ENCODE data around the gene INA. TPM values are rescaled to one million over a fixed set of nuclear protein-coding genes. Genes with fewer than 3 reads are reported as not detected.

Gene INA
- total RNA-seq, 1 experiment from 2014 or later, result 0.52 TPM

DNA sequence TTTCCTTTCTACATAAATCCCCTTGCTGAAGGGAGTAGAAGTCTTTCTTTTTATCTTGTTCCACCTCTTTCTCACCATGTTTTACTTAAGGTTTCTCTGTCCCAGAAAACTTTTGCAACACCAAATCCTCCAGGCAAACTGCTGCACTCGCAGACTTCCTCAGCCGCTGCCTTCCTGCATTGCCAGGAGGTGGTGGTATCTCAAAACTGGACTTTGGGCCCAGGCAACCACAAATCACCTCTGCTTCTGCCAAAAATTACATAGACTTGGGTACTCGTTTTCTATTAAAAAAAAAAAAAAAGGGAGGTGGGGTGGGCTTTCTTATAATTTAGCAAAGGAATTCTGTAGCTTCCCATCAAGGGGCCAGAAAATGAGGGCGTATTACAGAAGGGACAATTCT, 14.7 kb downstream of the INA start:
- Histone ChIP-seq H3K36me3 (ENCODE audit: control insufficient read depth, insufficient read depth, low read length) (no peaks in the 10 kb centered on the region), H3K9me3 (no peaks in the 10 kb centered on the region), H3K4me1 (no peaks in the 10 kb centered on the region), H3K27me3 (replicated peaks; ENCODE audit: control insufficient read depth, insufficient read depth, low read length) (no peaks in the 10 kb centered on the region), H3K4me3 (ENCODE audit: low read depth, low read length) (no peak overlapping the region)
- H3K9me3 Mint-ChIP-seq (ENCODE audit: unreplicated experiment), result no peaks in the 10 kb centered on the region
- ChIA-PET POLR2A (no interaction called here), CTCF (interaction anchor here (0.7 kb wide), 1 partner anchor 15 kb away, joined by 6 read pairs; no protein-coding TSS in a partner anchor)
- no peaks in the 10 kb centered on the region for H3K4me1 Mint-ChIP-seq (ENCODE audit: low read depth, unreplicated experiment)
- H3K4me3 Mint-ChIP-seq (ENCODE audit: unreplicated experiment), result no peak overlapping the region
- no peaks in the 10 kb centered on the region for H3K36me3 Mint-ChIP-seq (ENCODE audit: insufficient read depth, unreplicated experiment)
- no TSS peak for BruUV-seq (replicated peaks)
- no peaks in the 10 kb centered on the region for H3K27me3 Mint-ChIP-seq (ENCODE audit: insufficient read depth, unreplicated experiment)
- intact Hi-C loops (cut with micrococcal nuclease; ENCODE audit: unreplicated experiment), result no loop called here
- TF ChIP-seq CTCF (IDR thresholded peaks at IDR 0.05; ENCODE audit: insufficient read depth in 1 of 2, low read depth in 1 of 2, low read length in 1 of 2, severe bottlenecking in 1 of 2, unreplicated experiment in 1 of 2), result no peak
- DNase-seq, result no peak
- no peak overlapping the region for H3K27ac Mint-ChIP-seq (ENCODE audit: unreplicated experiment)

DNA sequence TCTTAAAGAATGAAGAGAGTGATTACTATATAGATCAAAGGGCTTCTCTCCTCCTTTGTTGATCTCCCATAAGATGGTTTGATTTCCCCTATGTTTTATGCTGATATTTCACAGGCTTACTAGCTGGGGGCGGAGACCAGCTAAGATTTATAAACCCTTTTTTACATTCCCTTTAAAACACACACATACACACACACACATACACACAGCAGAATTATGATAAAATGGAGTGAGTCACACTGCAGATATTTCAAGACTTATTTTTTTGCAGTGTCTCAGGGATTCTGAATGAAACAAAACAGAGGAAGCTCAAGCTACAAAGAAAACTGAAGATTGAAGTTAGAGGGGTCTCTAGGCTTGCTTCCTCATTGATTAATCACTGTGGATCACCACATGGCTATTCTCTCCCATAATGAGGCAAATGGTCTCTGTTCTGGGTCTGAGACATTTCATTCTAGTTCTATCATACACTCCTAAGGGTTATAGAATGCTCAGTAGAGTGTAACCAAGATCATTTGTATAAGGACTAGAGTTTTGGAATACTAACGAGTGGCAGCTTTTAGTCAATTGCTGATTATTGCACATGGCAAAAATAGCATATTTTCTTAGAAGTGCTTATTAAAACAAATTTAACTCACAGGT, 18.6 kb downstream of the INA start:
- Mint-ChIP-seq H3K27ac (ENCODE audit: unreplicated experiment) (no peak overlapping the region), H3K27me3 (ENCODE audit: insufficient read depth, unreplicated experiment) (no peaks in the 10 kb centered on the region), H3K4me3 (ENCODE audit: unreplicated experiment) (no peak overlapping the region), H3K36me3 (ENCODE audit: insufficient read depth, unreplicated experiment) (no peaks in the 10 kb centered on the region), H3K4me1 (ENCODE audit: low read depth, unreplicated experiment) (no peaks in the 10 kb centered on the region), H3K9me3 (ENCODE audit: unreplicated experiment) (no peaks in the 10 kb centered on the region)
- DNase-seq, result no peak
- no peaks in the 10 kb centered on the region for H3K27me3 ChIP-seq (replicated peaks; ENCODE audit: control insufficient read depth, insufficient read depth, low read length)
- intact Hi-C loops (cut with micrococcal nuclease; ENCODE audit: unreplicated experiment), result no loop called here
- no peak overlapping the region for H3K4me3 ChIP-seq (ENCODE audit: low read depth, low read length)
- H3K36me3 ChIP-seq (ENCODE audit: control insufficient read depth, insufficient read depth, low read length), result no peaks in the 10 kb centered on the region
- BruUV-seq (replicated peaks), result no TSS peak
- no peaks in the 10 kb centered on the region for H3K9me3 ChIP-seq
- ChIA-PET POLR2A (interaction anchor here (0.5 kb wide), 1 partner anchor 106 kb away, joined by 3 read pairs; no protein-coding TSS in a partner anchor), CTCF (no interaction called here)
- no peak for TF ChIP-seq CTCF (IDR thresholded peaks at IDR 0.05; ENCODE audit: insufficient read depth in 1 of 2, low read depth in 1 of 2, low read length in 1 of 2, severe bottlenecking in 1 of 2, unreplicated experiment in 1 of 2)
- H3K4me1 ChIP-seq, result no peaks in the 10 kb centered on the region

DNA sequence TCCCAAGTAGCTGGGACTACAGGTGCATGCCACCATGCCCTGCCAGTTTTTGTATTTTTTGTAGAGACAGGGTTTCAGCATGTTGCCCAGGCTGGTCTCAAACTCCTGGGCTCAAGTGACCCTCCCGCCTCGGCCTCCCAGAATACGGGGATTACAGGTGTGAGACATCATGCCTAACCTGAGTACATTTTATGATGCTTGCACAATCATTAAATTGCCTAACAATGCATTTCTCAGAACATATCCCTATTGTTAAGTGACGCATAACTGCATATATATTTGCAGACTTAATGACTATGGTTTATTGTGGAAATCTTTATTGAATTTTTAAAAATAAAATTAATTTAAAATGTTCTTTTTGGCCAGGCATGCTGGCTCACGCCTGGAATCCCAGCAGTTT, 30.7 kb downstream of the INA start:
- H3K27me3 Mint-ChIP-seq (ENCODE audit: insufficient read depth, unreplicated experiment), result no peaks in the 10 kb centered on the region
- ChIA-PET POLR2A (no interaction called here), CTCF (no interaction called here)
- H3K9me3 ChIP-seq, result no peaks in the 10 kb centered on the region
- H3K4me3 Mint-ChIP-seq (ENCODE audit: unreplicated experiment), result no peak overlapping the region
- no peaks in the 10 kb centered on the region for H3K4me1 ChIP-seq
- TF ChIP-seq CTCF (IDR thresholded peaks at IDR 0.05; ENCODE audit: insufficient read depth in 1 of 2, low read depth in 1 of 2, low read length in 1 of 2, severe bottlenecking in 1 of 2, unreplicated experiment in 1 of 2), result no peak
- no peaks in the 10 kb centered on the region for H3K27me3 ChIP-seq (replicated peaks; ENCODE audit: control insufficient read depth, insufficient read depth, low read length)
- H3K4me3 ChIP-seq (ENCODE audit: low read depth, low read length), result no peak overlapping the region
- intact Hi-C loops (cut with micrococcal nuclease; ENCODE audit: unreplicated experiment), result no loop called here
- peaks cover 76% of the 10 kb centered on the region for H3K36me3 Mint-ChIP-seq (ENCODE audit: insufficient read depth, unreplicated experiment)
- no peak for DNase-seq
- no peaks in the 10 kb centered on the region; the same call in 1 of the 2 replicates for H3K36me3 ChIP-seq (ENCODE audit: control insufficient read depth, insufficient read depth, low read length)
- H3K9me3 Mint-ChIP-seq (ENCODE audit: unreplicated experiment), result no peaks in the 10 kb centered on the region
- H3K27ac Mint-ChIP-seq (ENCODE audit: unreplicated experiment), result no peak overlapping the region
- H3K4me1 Mint-ChIP-seq (ENCODE audit: low read depth, unreplicated experiment), result no peaks in the 10 kb centered on the region
- no TSS peak for BruUV-seq (replicated peaks)

Data from Caco-2 (cell line).